Liver (tissue), 9 donors: Measurements from ENCODE around the gene KCNMA1. TPM values are rescaled to one million over a fixed set of nuclear protein-coding genes. Genes with fewer than 3 reads are reported as not detected.

Source experiments
- DNase-seq: peaks from one replicate; pipeline ENCODE4 v3.0.0-alpha.2; 2017; ENCODE audit warnings: low spot score
- H3K27ac ChIP-seq, 2 donors: one replicate each; pipeline ENCODE4 v1.7.0; 2013; ENCODE audit warnings: inconsistent platforms in 2 of 2, low read length in 2 of 2, control low read depth in 1 of 2, low read depth in 1 of 2, mild to moderate bottlenecking in 1 of 2
- H3K27me3 ChIP-seq, 4 donors: one replicate each; pipeline versions ENCODE4 v1.6.1 to v1.7.0; 2013; ENCODE audit warnings: low read length in 3 of 4, inconsistent platforms in 1 of 4, mild to moderate bottlenecking in 1 of 4, moderate library complexity in 1 of 4; ENCODE audit not compliant: control insufficient read depth in 4 of 4, insufficient read depth in 4 of 4
- H3K36me3 ChIP-seq, 4 donors: one replicate each; pipeline versions ENCODE4 v1.6.1 to v1.7.0; 2013; ENCODE audit warnings: low read length in 3 of 4, mild to moderate bottlenecking in 3 of 4, low read depth in 1 of 4, moderate library complexity in 1 of 4; ENCODE audit not compliant: control insufficient read depth in 4 of 4, insufficient read depth in 3 of 4
- H3K4me1 ChIP-seq, 4 donors: one replicate each; pipeline versions ENCODE4 v1.6.1 to v1.7.0; 2013; ENCODE audit warnings: low read length in 3 of 4, mild to moderate bottlenecking in 3 of 4, moderate library complexity in 1 of 4; ENCODE audit not compliant: control insufficient read depth in 4 of 4, insufficient read depth in 4 of 4
- H3K4me3 ChIP-seq, 3 donors: one replicate each; pipeline versions ENCODE4 v1.6.1 to v1.7.0; 2013; ENCODE audit warnings: low read length in 3 of 3, control low read depth in 1 of 3, low read depth in 1 of 3, mild to moderate bottlenecking in 1 of 3
- H3K9ac ChIP-seq, 2 donors: one replicate each; pipeline ENCODE4 v1.7.0; 2013; ENCODE audit warnings: low read length in 2 of 2, mild to moderate bottlenecking in 2 of 2, moderate library complexity in 2 of 2, control low read depth in 1 of 2, low read depth in 1 of 2
- H3K9me3 ChIP-seq, 4 donors: one replicate each; pipeline versions ENCODE4 v1.6.1 to v1.7.0; 2013; ENCODE audit warnings: low read length in 3 of 4; ENCODE audit not compliant: control insufficient read depth in 4 of 4
- ATF3 ChIP-seq: IDR thresholded peaks from 2 replicates; pipeline ENCODE4 v1.6.1; 2016; ENCODE audit warnings: antibody characterized with exemption
- CTCF ChIP-seq: fragments of 150-350 bp; IDR thresholded peaks from 2 replicates; pipeline ENCODE4 v1.5.1; 2017; ENCODE audit warnings: improper control_type of control experiment, low read depth, low read length; ENCODE audit not compliant: missing input control
- FOXA1 ChIP-seq: IDR thresholded peaks from 2 replicates; pipeline ENCODE4 v1.6.1; 2016; ENCODE audit warnings: antibody characterized with exemption
- FOXA2 ChIP-seq: IDR thresholded peaks from 2 replicates; pipeline ENCODE4 v1.6.1; 2016; ENCODE audit warnings: antibody characterized with exemption
- GABPA ChIP-seq, 2 donors: IDR thresholded peaks in 1 of 2; conservative IDR thresholded peaks in 1 of 2; 2 replicates each; pipeline ENCODE4 v1.6.1; 2016; ENCODE audit warnings: antibody characterized with exemption in 2 of 2, mild to moderate bottlenecking in 1 of 2, moderate library complexity in 1 of 2
- HNF4A ChIP-seq, 2 donors: conservative IDR thresholded peaks; 2 replicates each; pipeline ENCODE4 v1.6.1; 2016; ENCODE audit warnings: antibody characterized with exemption in 2 of 2, mild to moderate bottlenecking in 2 of 2
- HNF4G ChIP-seq: IDR thresholded peaks from 2 replicates; pipeline ENCODE4 v1.6.1; 2016; ENCODE audit warnings: antibody characterized with exemption
- JUND ChIP-seq, 2 donors: IDR thresholded peaks; 2 replicates each; pipeline ENCODE4 v1.6.1; 2016; ENCODE audit warnings: antibody characterized with exemption in 2 of 2
- MAX ChIP-seq: IDR thresholded peaks from 2 replicates; pipeline ENCODE4 v1.6.1; 2016; ENCODE audit warnings: antibody characterized with exemption
- NR2F2 ChIP-seq: IDR thresholded peaks from 2 replicates; pipeline ENCODE4 v1.6.1; 2016; ENCODE audit warnings: antibody characterized with exemption
- RAD21 ChIP-seq, 2 donors: IDR thresholded peaks; 2 replicates each; pipeline ENCODE4 v1.6.1; 2016; ENCODE audit warnings: antibody characterized with exemption in 2 of 2, mild to moderate bottlenecking in 2 of 2
- REST ChIP-seq: IDR thresholded peaks from 2 replicates; pipeline ENCODE4 v1.6.1; 2016; ENCODE audit warnings: antibody characterized with exemption, mild to moderate bottlenecking
- RXRA ChIP-seq, 2 donors: IDR thresholded peaks; 2 replicates each; pipeline ENCODE4 v1.6.1; 2017 to 2018; ENCODE audit warnings: antibody characterized with exemption in 2 of 2, mild to moderate bottlenecking in 1 of 2
- SP1 ChIP-seq: IDR thresholded peaks from 2 replicates; pipeline ENCODE4 v1.6.1; 2018; ENCODE audit warnings: antibody characterized with exemption, mild to moderate bottlenecking
- TAF1 ChIP-seq: conservative IDR thresholded peaks from 2 replicates; pipeline ENCODE4 v1.6.1; 2016; ENCODE audit warnings: antibody characterized with exemption, mild to moderate bottlenecking
- YY1 ChIP-seq: IDR thresholded peaks from 2 replicates; pipeline ENCODE4 v1.6.1; 2016; ENCODE audit warnings: antibody characterized with exemption, mild to moderate bottlenecking
- WGBS: extraction: QIAGEN DNeasy Blood & Tissue Kit; methylation state at CpG from one replicate; pipeline ENCODE4 v1.1.7; 2013; 5-methylcytosine and 5-hydroxymethylcytosine counted together
- polyA plus RNA-seq, 2 donors: library from polyadenylated mRNA; stranded (reverse) in 1 of 2; unstranded in 1 of 2; fragments of 200-250 nt in 1 of 2; fragments of >200 nt in 1 of 2; fragmentation: Nextera tagmentation in 1 of 2; extraction: Ambion mirVana in 1 of 2; gene quantifications; one replicate each; pipeline versions ENCODE4 v1.2.1 to v1.2.3, GENCODE V29; 2013 to 2015
- total RNA-seq, 2 donors: library from RNA; depleted of rRNA; stranded (reverse); fragments of >200 nt; gene quantifications; one replicate each; pipeline ENCODE4 v1.2.3, GENCODE V29; 2014
- TF ChIP-seq, protein P1 (sequence below): IDR thresholded peaks from 2 replicates; pipeline ENCODE4 v1.6.1; 2016; ENCODE audit warnings: antibody characterized with exemption
- donor health status: healthy.
- donor health status: healthy.
- donor health status: healthy.
- donor health status: healthy.
- donor health status: healthy.

The KCNMA1 gene
- total and polyA plus RNA-seq, 4 donors = 2.5 to 9.7 (median 4.7) TPM

DNA sequence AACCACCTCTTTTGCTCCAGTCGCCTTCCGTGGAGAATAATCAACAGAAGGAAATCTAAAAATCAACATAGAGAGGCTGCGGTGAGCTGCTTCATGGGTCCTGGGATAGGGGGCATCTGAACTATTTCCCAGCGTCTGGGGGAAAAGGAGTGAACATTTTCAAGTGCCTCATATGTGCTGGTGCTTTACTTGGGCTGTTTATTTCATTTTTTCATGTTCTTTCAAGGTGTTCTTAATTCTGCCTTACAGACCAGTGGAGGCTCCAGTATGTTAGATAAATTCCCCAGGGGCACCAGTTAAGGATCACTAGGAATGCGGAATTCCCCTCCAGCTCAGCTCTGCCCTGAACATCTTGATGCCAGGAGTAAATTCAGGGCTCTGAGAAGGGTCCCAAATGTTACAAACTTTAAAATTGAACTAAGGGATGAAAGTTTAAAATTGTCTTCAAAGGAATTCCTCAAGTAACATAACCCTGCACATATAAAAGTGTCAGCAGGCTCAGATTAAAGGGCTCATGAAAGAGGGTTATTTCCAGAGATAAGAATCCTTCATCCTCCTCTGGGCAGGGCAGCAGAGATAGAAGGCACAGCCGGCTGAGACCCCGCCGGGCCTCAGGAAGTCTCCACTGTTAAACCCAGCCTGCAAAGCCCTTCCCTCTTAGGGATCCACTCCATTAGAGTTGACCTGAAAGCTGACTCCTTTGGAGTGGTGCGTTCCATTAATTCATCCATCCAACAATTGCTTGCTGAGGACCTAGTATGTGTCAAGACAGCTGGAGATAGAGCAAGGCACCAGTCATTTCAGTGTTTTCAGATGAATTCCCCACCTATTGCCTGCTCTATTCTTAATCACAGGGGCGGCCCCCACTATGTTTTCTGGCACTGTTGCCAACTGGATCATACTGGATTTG, 345.8 kb downstream of the KCNMA1 start:
- Histone ChIP-seq H3K9me3 (no peaks in the 10 kb centered on the region), H3K4me3 (no peak overlapping the region), H3K36me3 (no peaks in the 10 kb centered on the region), H3K9ac (no peak overlapping the region), H3K27me3 (no peaks in the 10 kb centered on the region), H3K4me1 (peaks cover 0 to 29% (median 21%) of the 10 kb centered on the region in 4 donors), H3K27ac (no peak overlapping the region)
- WGBS = 85% methylated on average over 10 of the region's 10 CpGs
- TF ChIP-seq HNF4A (conservative IDR thresholded peaks at IDR 0.05) = no peak
- TF ChIP-seq GABPA (IDR thresholded peaks at IDR 0.05 in 1 of 2, conservative IDR thresholded peaks at IDR 0.05 in 1 of 2) = no peak
- TF ChIP-seq NR2F2 = no peak
- no peak for TF ChIP-seq JUND (IDR thresholded peaks at IDR 0.05)
- no peak for TF ChIP-seq FOXA1
- no peak for TF ChIP-seq RAD21 (IDR thresholded peaks at IDR 0.05)
- TF ChIP-seq CTCF = no peak
- no peak for TF ChIP-seq MAX
- TF ChIP-seq REST = no peak
- no peak for TF ChIP-seq FOXA2
- TF ChIP-seq HNF4G = no peak
- no peak for DNase-seq

GRCh38 chr10:77290528-77291155, 347.0 kb downstream of the KCNMA1 start:
- WGBS = 76% methylated on average over 6 of the region's 6 CpGs
- Histone ChIP-seq H3K4me3 (no peak overlapping the region), H3K36me3 (no peaks in the 10 kb centered on the region)
- no peak for TF ChIP-seq SP1
- no peak for TF ChIP-seq RXRA (IDR thresholded peaks at IDR 0.05)
- no peak for TF ChIP-seq RAD21 (IDR thresholded peaks at IDR 0.05)
- TF ChIP-seq FOXA2 = no peak
- no peak for TF ChIP-seq YY1
- TF ChIP-seq GABPA (IDR thresholded peaks at IDR 0.05 in 1 of 2, conservative IDR thresholded peaks at IDR 0.05 in 1 of 2) = no peak
- no peak for TF ChIP-seq NR2F2
- no peak for TF ChIP-seq FOXA1
- TF ChIP-seq, protein P1, sequence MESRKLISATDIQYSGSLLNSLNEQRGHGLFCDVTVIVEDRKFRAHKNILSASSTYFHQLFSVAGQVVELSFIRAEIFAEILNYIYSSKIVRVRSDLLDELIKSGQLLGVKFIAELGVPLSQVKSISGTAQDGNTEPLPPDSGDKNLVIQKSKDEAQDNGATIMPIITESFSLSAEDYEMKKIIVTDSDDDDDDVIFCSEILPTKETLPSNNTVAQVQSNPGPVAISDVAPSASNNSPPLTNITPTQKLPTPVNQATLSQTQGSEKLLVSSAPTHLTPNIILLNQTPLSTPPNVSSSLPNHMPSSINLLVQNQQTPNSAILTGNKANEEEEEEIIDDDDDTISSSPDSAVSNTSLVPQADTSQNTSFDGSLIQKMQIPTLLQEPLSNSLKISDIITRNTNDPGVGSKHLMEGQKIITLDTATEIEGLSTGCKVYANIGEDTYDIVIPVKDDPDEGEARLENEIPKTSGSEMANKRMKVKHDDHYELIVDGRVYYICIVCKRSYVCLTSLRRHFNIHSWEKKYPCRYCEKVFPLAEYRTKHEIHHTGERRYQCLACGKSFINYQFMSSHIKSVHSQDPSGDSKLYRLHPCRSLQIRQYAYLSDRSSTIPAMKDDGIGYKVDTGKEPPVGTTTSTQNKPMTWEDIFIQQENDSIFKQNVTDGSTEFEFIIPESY = no peak
- TF ChIP-seq REST = no peak
- no peak for TF ChIP-seq TAF1
- no peak for TF ChIP-seq JUND (IDR thresholded peaks at IDR 0.05)
- TF ChIP-seq ATF3 = no peak
- no peak for TF ChIP-seq MAX
- TF ChIP-seq HNF4A (conservative IDR thresholded peaks at IDR 0.05) = no peak

More at GRCh38 chr10:77290528-77291155, 347.0 kb downstream of the KCNMA1 start:
- Histone ChIP-seq H3K27me3 (no peaks in the 10 kb centered on the region), H3K4me1 (peaks cover 0 to 26% (median 19%) of the 10 kb centered on the region in 4 donors), H3K27ac (no peak overlapping the region), H3K9me3 (no peaks in the 10 kb centered on the region), H3K9ac (no peak overlapping the region)
- DNase-seq = no peak
